Fibroblast of lung (primary cell): ENCODE data around the gene ATG13. TPM values are rescaled to one million over a fixed set of nuclear protein-coding genes. Genes with fewer than 3 reads are reported as not detected.
A peak's percentile ranks its signal among the peaks of the same experiment; 100 is the strongest.

ENCODE experiments used
- DNase-seq, 2 donors: peaks; one replicate each; pipeline versions ENCODE4 v3.0.0 to v3.0.0-alpha.2; 2010; ENCODE audit warnings: low read depth in 2 of 2
- H2AFZ ChIP-seq: 2 replicates; pipeline ENCODE4 v1.5.1; 2012; ENCODE audit warnings: low read length, control low read depth, inconsistent platforms
- H3K27ac ChIP-seq: 2 replicates; pipeline ENCODE4 v1.5.1; 2011; ENCODE audit warnings: low read length, control low read depth; ENCODE audit not compliant: insufficient read depth
- H3K27me3 ChIP-seq: 2 replicates; pipeline ENCODE4 v1.5.1; 2011; ENCODE audit warnings: mild to moderate bottlenecking, low read length; ENCODE audit not compliant: control insufficient read depth, insufficient read depth
- H3K36me3 ChIP-seq: 2 replicates; pipeline ENCODE4 v1.5.1; 2011; ENCODE audit warnings: low read length; ENCODE audit not compliant: control insufficient read depth, insufficient read depth
- H3K4me1 ChIP-seq: 2 replicates; pipeline ENCODE4 v1.5.1; 2011; ENCODE audit warnings: low read length; ENCODE audit not compliant: control insufficient read depth, insufficient read depth; ENCODE audit errors: extremely low read depth
- H3K4me2 ChIP-seq: 2 replicates; pipeline ENCODE4 v1.5.1; 2011; ENCODE audit warnings: low read length, control low read depth; ENCODE audit not compliant: insufficient read depth; ENCODE audit errors: extremely low read depth
- H3K4me3 ChIP-seq, 4 experiments: fragments of 200-600 bp in 1 of 4; sonication (generic) in 1 of 4; replicated peaks in 1 of 4; 2 replicates each; pipeline ENCODE4 v1.5.1; 2011 to 2016; ENCODE audit warnings: low read length in 4 of 4, low read depth in 3 of 4, mild to moderate bottlenecking in 3 of 4, control low read depth in 2 of 4, inconsistent platforms in 1 of 4, mixed read lengths in 1 of 4; ENCODE audit not compliant: insufficient read depth in 1 of 4; ENCODE audit errors: control extremely low read depth in 1 of 4
- H3K79me2 ChIP-seq: 2 replicates; pipeline ENCODE4 v1.5.1; 2012; ENCODE audit warnings: mild to moderate bottlenecking, low read length, inconsistent platforms; ENCODE audit not compliant: control insufficient read depth, insufficient read depth
- H3K9ac ChIP-seq: 2 replicates; pipeline ENCODE4 v1.5.1; 2011; ENCODE audit warnings: mild to moderate bottlenecking, low read length, control low read depth; ENCODE audit not compliant: insufficient read depth
- H3K9me3 ChIP-seq: 2 replicates; pipeline ENCODE4 v1.5.1; 2012; ENCODE audit warnings: low read depth, low read length; ENCODE audit not compliant: control insufficient read depth, insufficient read depth
- H4K20me1 ChIP-seq: 2 replicates; pipeline ENCODE4 v1.5.1; 2011; ENCODE audit warnings: low read length; ENCODE audit not compliant: control insufficient read depth, insufficient read depth; ENCODE audit errors: extremely low read depth
- CTCF ChIP-seq, 2 donors: IDR thresholded peaks in 1 of 2; conservative IDR thresholded peaks in 1 of 2; 1 replicate in 1 of 2; 2 replicates in 1 of 2; pipeline ENCODE4 v1.5.1; 2011 to 2012; ENCODE audit warnings: low read length in 2 of 2, control low read depth in 1 of 2, inconsistent platforms in 1 of 2, low read depth in 1 of 2, mild to moderate bottlenecking in 1 of 2
- EZH2 ChIP-seq: IDR thresholded peaks from 2 replicates; pipeline ENCODE4 v1.5.1; 2012; ENCODE audit warnings: low read length, control low read depth, mild to moderate bottlenecking; ENCODE audit errors: missing control alignments
- polyA plus RNA-seq, 2 donors: library from polyadenylated mRNA; depleted of rRNA in 1 of 2; stranded (reverse) in 1 of 2; unstranded in 1 of 2; fragments of >200 nt; gene quantifications; 2 replicates each; pipeline ENCODE4 v1.2.1, GENCODE V29; 2011 to 2012; ENCODE audit warnings: missing spikeins in 1 of 2
- total RNA-seq: library from RNA; depleted of rRNA; stranded (reverse); fragments of >200 nt; gene quantifications from 2 replicates; pipeline ENCODE4 v1.2.1, GENCODE V29; 2014

ATG13 gene
- total and polyA plus RNA-seq, 2 donors (not counting 1 experiment from before 2014, with no cell fraction given): 44.9 to 67.4 TPM

GRCh38 chr11:46681814-46682213 lies 64.5 kb downstream of the ATG13 start:
- Histone ChIP-seq H3K27ac (no peak overlapping the region), H4K20me1 (no peaks in the 10 kb centered on the region), H3K4me3 (no peak overlapping the region), H2AFZ (no peak overlapping the region), H3K4me1 (peaks cover 8% of the 10 kb centered on the region), H3K9me3 (no peaks in the 10 kb centered on the region), H3K9ac (no peak overlapping the region), H3K79me2 (no peaks in the 10 kb centered on the region), H3K27me3 (no peaks in the 10 kb centered on the region), H3K36me3 (peaks cover 29% of the 10 kb centered on the region), H3K4me2 (no peak overlapping the region)
- DNase-seq: no peak
- TF ChIP-seq CTCF (conservative IDR thresholded peaks at IDR 0.05 in 1 of 2, IDR thresholded peaks at IDR 0.05 in 1 of 2; ENCODE audit: low read depth in 1 of 2, low read length in 2 of 2): no peak
- TF ChIP-seq EZH2: no peak

GRCh38 chr11:46682773-46683752 lies 65.7 kb downstream of the ATG13 start:
- no peak overlapping the region for H3K4me3 ChIP-seq

More at GRCh38 chr11:46682773-46683752, 65.7 kb downstream of the ATG13 start:
- no peaks in the 10 kb centered on the region for H3K9me3 ChIP-seq
- DNase-seq: peak in 1 of 2 donors; percentile 47
- no peak overlapping the region for H3K27ac ChIP-seq
- no peaks in the 10 kb centered on the region for H3K79me2 ChIP-seq
- H3K4me2 ChIP-seq: no peak overlapping the region
- H3K27me3 ChIP-seq: no peaks in the 10 kb centered on the region
- no peak overlapping the region for H2AFZ ChIP-seq
- H3K9ac ChIP-seq: no peak overlapping the region
- TF ChIP-seq CTCF (conservative IDR thresholded peaks at IDR 0.05 in 1 of 2, IDR thresholded peaks at IDR 0.05 in 1 of 2; ENCODE audit: low read depth in 1 of 2, low read length in 2 of 2): no peak
- no peak for TF ChIP-seq EZH2
- H3K36me3 ChIP-seq: peaks cover 35% of the 10 kb centered on the region
- peaks cover 20% of the 10 kb centered on the region for H3K4me1 ChIP-seq
- no peaks in the 10 kb centered on the region for H4K20me1 ChIP-seq
